Hematopoietic multipotent progenitor cell treated with erythropoietin and hydrocortisone succinate and interleukin-3 and kit ligand, for 17 days (in vitro differentiated cells): ENCODE data around the gene DERL3.

Experiments used
- DNase-seq: peaks from one replicate; pipeline ENCODE4 v3.0.0-alpha.2; 2015; ENCODE audit warnings: low spot score

Gene DERL3

DNA sequence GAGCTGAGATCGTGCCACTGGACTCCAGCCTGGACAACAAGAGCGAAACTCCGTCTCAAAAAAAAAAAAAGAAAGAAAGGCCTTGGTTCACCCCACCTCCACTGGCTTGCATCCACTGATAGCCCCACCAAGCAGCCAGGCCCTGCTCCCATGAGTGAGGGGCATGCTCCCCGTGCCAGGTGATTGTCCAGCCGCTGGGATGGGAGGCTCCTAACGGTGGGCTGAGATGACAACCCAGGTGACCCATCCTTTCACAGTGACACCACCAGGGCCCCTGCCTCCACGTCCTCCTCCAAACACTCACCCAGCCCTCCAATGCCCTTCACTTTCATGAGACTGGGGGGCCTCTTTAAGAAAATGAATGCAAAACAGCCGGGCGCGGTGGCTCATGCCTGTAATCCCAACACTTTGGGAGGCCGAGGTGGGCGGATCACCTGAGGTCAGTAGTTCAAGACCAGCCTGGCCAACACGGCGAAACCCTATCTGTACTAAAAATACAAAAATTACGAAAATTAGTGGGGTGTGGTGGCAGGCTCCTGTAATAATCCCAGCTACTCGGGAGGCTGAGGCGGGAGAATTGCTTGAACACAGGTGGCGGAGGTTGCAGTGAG, 8.6 kb upstream of the DERL3 start:
- DNase-seq: no peak

- DNase-seq: no peak
These were observed 7.3 kb upstream of the DERL3 start for GRCh38 chr22:23846081-23846469.

DNA sequence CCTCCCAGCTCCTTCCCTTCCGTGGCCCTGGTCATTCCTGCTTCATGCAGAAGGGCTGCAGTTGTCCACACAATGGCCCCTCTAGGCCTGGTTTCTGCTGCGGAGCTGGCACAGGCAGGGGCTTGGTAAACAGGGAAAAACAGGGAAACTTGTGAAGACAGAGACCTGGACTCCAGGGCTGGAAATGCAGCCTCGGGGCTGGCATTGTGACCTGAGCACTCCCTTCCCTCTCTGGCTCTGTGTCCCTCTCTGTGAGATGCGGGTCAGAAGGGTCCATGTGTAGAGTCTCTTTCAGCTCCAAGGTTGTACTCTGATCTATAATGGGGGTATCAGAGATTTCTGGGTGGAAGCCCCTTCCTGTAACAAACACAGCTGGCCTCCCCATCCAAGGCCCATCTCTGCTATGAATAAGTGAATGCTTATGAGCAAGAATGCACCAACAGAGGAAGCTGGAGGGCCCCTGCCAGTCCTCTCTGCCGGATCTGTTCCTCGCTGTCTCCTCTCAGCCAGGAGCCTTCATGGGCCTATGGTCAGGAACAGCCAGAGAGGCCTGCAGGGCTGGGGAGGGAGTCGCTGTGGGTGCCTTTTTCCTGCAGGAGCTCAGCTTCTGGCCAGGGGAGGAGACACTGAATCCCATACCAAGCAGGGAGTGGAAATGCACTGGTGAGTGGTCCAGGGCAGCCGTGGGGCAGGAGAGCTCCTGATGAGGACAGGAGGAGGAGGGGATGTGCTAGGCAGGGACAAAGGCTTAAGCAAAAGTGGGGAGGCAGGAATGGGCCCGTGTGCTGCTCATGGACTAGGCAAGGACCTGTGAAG, 6.7 kb upstream of the DERL3 start:
- no peak for DNase-seq

DNA sequence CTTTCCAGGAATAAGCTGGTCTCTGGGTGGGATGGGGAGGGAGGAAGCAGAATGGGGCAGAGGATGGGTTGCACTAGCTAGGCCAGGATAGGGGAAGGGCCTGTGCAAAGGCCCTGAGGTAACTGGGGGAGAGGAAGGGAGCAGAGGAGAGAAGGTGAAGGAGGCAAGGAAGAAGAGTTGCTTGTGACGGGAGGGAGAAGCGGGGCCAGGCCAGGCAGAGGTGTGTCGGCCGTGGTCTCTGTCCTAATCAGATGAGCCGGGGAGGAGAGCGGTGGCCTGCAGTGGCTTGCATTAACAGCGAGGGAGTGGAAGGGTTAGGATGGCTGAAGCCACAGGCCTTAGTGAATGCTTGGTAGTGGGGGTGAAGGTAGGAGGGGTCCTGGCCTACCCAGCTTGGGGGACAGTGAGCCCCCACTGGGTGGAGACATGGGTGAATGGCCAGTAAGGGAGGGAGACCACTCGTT, 6.0 kb upstream of the DERL3 start:
- DNase-seq: no peak

DNA sequence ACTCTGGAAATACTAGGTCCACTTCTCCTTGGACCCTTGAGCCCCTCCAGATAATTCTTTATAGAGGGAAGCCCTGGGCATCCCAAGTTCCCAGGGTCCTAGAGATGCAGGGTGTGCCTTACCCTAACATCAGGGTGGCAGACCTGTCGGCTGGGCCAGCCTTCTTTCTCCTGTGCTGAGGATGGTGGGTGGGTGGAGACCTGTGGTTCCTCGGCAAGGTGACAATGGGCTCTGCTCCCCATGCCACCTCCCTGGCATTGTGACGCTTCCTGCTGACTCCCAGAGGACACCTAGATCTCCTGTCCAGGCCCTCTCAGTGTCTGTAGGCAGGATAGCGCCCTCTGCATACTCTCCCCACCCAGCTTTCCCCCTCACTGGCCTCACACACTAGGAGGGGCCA, 3.8 kb upstream of the DERL3 start:
- no peak for DNase-seq

- DNase-seq: no peak
These were observed 3.1 kb upstream of the DERL3 start for GRCh38 chr22:23841736-23842445.

DNA sequence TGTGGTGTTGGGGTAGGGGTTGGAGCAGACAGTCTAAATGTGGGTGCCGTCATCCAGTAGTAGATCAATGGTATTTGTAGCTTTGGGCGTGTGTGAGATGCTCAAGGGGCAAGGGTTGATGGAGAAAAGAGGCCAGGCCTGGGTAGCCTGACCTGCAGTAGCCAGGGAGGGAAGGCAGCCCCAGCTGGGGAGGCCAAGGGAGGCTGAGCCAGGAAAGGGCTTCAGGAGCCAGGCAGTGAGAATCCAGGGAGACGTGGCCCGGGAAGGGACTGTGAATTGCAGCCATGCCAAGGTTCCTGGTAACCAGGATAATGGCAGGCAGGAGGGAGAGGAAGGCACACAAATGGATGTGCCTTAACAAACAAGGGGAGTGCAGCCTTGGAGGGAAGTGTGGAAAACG, 2.5 kb upstream of the DERL3 start:
- DNase-seq: no peak

DNA sequence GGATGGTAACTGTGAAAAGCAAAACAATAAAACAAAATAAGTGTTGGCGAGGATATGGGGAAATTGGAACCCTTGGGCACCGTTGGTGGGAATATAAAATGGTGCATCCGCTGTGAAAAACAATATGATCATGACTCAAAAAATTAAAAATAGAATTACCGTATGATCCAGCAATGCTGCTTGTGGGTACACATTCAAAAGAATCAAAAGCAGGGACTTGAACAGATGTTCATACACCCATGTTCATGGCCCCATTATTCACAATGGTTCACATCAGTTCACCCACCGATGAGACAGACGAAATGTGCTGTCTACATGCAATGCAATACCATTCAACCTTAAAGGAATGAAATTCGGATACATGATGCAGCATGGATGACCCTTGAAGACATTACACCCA, 1.2 kb upstream of the DERL3 start:
- DNase-seq: no peak

GRCh38 chr22:23837911-23838680, 710 bp downstream of the DERL3 start:
- DNase-seq: no peak

GRCh38 chr22:23837496-23837859, 1.3 kb downstream of the DERL3 start:
- no peak for DNase-seq

GRCh38 chr22:23836692-23837495, 1.9 kb downstream of the DERL3 start:
- no peak for DNase-seq

DNA sequence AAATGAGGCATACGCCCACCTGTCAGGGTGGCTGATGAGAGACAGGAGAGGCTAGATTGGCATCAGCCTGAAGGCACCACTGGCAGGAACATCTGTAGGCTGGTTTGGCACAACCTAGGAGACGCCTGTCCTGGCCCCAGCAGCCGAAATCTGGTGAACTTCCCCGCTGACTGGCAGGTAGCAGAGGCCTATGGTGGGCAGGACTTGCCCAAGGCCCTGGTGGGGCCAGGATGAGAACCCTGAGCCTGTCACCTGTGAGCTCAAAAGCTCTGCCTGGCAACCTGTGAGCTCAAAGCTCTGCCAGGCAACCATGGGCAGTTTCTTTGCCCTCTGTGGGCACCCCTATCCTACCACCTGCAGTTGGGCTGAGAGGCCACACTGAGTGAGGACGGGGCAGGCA, 2.5 kb downstream of the DERL3 start:
- no peak for DNase-seq

DNA sequence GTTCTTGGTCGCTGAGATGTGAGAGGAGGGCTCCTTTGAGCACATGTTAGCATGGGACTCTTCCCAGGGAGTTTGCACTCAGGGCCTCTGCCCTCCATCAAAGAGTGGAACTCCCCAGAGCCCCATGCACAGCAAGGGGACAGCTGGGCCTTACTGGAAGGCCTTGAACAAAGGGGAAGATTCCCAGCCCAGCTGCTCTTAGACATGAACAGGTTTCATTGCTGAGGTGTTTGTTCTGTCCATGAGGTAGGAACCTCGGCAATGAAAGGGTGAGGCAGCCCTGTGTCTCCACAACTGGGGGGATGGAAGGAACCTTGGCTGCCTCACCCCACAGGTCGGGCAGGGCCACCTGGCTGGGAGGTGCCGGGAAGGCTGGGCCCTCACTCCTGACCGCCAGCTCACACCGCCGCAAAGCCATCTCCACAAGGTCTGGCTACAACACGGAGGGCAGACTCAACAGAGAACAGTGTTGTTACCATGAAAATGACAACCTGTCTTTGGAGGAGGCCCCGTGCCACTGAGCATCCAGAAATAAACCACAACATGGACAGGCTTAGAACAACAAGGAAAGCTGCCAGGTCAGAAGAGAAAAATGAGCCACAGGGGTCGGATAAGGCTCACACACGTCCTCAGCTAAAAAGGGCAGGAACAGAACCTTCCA, 3.2 kb downstream of the DERL3 start:
- DNase-seq: no peak

- no peak for DNase-seq
These were observed 3.9 kb downstream of the DERL3 start for GRCh38 chr22:23834793-23835483.

GRCh38 chr22:23834406-23834792, 4.4 kb downstream of the DERL3 start:
- DNase-seq: no peak

GRCh38 chr22:23833911-23834317, 4.9 kb downstream of the DERL3 start:
- DNase-seq: no peak

DNA sequence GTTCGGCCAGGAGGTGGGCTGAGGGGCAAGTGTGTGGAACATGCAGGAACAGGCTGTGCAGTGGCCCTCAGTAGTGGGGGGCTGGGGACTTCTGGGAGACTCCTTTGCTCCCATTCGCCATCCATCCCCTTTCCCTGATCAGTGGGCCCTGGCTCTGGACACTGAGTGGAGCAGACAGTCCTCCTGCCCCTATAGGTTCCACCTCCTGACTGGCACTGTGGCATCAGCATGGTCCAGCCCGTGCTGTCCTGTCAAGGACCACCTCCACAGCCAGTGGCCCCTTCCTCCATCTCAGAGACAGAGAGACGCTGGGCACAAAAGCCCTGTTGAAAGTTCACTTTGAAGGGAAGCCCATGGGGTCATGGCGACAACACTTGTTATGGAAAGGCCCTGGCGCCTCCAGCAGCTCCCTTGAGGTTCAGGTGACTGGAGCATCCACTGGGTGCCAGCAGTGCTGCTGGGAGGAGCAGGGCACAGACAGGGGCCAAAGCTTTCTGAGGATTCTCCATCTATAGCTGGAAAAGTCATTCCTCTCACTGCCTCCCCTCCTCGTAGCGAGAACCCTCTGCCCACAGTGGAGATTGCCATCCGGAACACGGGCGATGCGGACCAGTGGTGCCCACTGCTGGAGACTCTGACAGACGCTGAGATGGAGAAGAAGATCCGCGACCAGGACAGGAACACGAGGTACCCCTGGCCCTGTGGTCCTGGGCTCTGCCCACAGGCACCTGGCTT, 5.6 kb downstream of the DERL3 start:
- DNase-seq: no peak

DNA sequence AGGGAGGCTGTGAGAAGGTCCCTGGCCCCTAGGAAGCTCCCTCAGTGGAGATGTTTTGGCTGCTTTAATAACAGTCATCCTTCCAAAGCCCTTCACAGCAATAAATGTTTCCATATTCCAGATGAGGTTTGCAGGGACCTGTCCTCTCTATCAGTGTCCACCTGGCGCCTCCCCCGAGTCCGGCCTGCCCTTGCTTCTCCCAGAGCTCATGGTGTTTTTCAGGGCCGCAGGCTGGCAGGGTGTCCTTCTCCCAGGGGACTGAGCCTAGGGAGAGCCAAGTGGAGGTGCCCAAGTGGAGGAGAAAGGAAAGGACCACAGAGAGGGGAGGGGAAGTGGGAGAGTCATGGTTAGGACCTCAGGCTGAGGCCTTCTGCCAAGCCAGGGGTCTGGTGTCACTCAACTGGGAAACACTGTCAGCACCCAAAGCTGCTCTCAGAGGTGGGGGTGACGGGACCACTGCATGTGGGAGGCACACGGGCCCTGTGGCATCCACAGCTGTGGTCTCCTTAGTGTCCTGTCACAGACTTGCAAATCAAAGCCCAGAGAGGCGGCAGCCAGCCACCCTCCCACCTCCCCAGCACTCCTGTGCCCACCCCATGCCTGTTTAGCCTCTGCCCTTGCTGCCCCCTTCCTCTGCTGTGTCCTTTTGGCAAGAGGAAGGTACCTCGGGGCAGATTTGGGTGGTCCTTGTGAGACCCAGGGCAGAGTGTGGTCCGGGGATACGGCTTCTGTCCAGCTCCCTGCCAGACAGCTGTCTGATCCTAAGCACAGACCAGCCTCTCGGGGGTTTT, 6.4 kb downstream of the DERL3 start:
- DNase-seq: no peak

DNA sequence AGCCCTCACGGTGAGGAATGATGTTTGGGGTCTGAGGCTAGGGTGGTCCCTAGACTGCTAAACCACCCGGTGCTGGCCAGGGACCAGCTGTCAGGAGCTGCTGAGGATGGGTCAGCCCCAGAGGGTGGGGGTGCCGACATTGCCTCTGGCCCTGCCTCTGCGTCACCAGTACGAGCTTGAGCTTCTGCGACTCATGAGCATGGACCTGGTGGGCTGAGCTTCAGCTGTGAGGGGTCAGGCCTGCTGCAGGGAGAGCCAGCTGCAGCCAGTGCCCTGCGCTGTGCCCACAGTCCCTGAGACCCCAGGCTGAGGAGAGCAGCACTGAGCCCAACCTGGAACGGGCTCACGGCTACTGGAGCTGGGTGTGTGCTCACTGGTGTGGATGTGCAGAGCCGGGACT, 7.0 kb downstream of the DERL3 start:
- DNase-seq: no peak
